SW 1271 (cell line): ENCODE results near the gene RNF175.

ENCODE experiments used
- DNase-seq, 2 experiments: peaks; one replicate each; lab custom pipeline; 2025; lab: John Stamatoyannopoulos, UW

RNF175 gene

GRCh38 chr4:153759407-153760316 lies at the start of gene RNF175:
RNF175 (minus strand) TSS chr4:153760024; CDS start chr4:153759862, 162 bp downstream.
- no peak for DNase-seq

- no peak for DNase-seq
These were observed 49.5 kb upstream of the RNF175 start for GRCh38 chr4:153809307-153809706.

- DNase-seq: no peak
These were observed 48.4 kb upstream of the RNF175 start for GRCh38 chr4:153808175-153808574.

GRCh38 chr4:153806073-153806472 lies 46.2 kb upstream of the RNF175 start:
- DNase-seq: no peak

GRCh38 chr4:153804722-153805121 lies 44.9 kb upstream of the RNF175 start:
- no peak for DNase-seq

GRCh38 chr4:153799694-153800074 lies 39.9 kb upstream of the RNF175 start:
- no peak for DNase-seq

GRCh38 chr4:153798901-153799693 lies 39.3 kb upstream of the RNF175 start:
- no peak for DNase-seq

GRCh38 chr4:153798420-153798819 lies 38.6 kb upstream of the RNF175 start:
- DNase-seq: no peak

GRCh38 chr4:153794006-153794405 lies 34.2 kb upstream of the RNF175 start:
- DNase-seq: no peak

- DNase-seq: no peak
These were observed 32.9 kb upstream of the RNF175 start for GRCh38 chr4:153792618-153793247.

GRCh38 chr4:153791746-153792617 lies 32.2 kb upstream of the RNF175 start:
- DNase-seq: no peak

- DNase-seq: no peak
These were observed 31.2 kb upstream of the RNF175 start for GRCh38 chr4:153790962-153791551.

- DNase-seq: no peak
These were observed 30.7 kb upstream of the RNF175 start for GRCh38 chr4:153790500-153790865.

- DNase-seq: no peak
These were observed 30.1 kb upstream of the RNF175 start for GRCh38 chr4:153789741-153790499.

GRCh38 chr4:153788413-153789276 lies 28.8 kb upstream of the RNF175 start, which contains the start of gene SFRP2:
SFRP2 (minus strand) TSS chr4:153789083; CDS start chr4:153788835, 248 bp downstream.
- no peak for DNase-seq

- no peak for DNase-seq
These were observed 28.2 kb upstream of the RNF175 start for GRCh38 chr4:153788051-153788412.

GRCh38 chr4:153787575-153787974 lies 27.8 kb upstream of the RNF175 start:
- DNase-seq: no peak

- DNase-seq: no peak
These were observed 27.3 kb upstream of the RNF175 start for GRCh38 chr4:153787061-153787560.
